ENCODE results near the gene DCAF8.

The DCAF8 gene

GRCh38 chr1:160219062-160219929 lies 43.1 kb downstream of the DCAF8 start:
- Mint-ChIP-seq H3K27ac (peak overlapping the region; percentile 60), H3K4me3 (no peak overlapping the region), H3K36me3 (ENCODE audit: low read depth) (peaks cover 64% of the 10 kb centered on the region), H3K27me3 (ENCODE audit: low read depth, poor library complexity) (no peaks in the 10 kb centered on the region), H3K9me3 (no peaks in the 10 kb centered on the region), H3K4me1 (peaks cover 5% of the 10 kb centered on the region)
- peak; percentile 46 for TF ChIP-seq CTCF (IDR thresholded peaks at IDR 0.05)
- peak; percentile 46 for DNase-seq

- no peak for TF ChIP-seq CTCF (IDR thresholded peaks at IDR 0.05)
- Mint-ChIP-seq H3K27ac (peak overlapping the region; percentile 60), H3K9me3 (no peaks in the 10 kb centered on the region), H3K27me3 (ENCODE audit: low read depth, poor library complexity) (no peaks in the 10 kb centered on the region), H3K36me3 (ENCODE audit: low read depth) (peaks cover 57% of the 10 kb centered on the region), H3K4me3 (no peak overlapping the region), H3K4me1 (peaks cover 5% of the 10 kb centered on the region)
- no peak for DNase-seq
Observed at GRCh38 chr1:160217481-160218051, 44.8 kb downstream of the DCAF8 start.

GRCh38 chr1:160216301-160216700 lies 46.0 kb downstream of the DCAF8 start:
- H3K4me3 Mint-ChIP-seq = no peak overlapping the region
- TF ChIP-seq CTCF (IDR thresholded peaks at IDR 0.05) = no peak
- H3K9me3 Mint-ChIP-seq = no peaks in the 10 kb centered on the region
- H3K27me3 Mint-ChIP-seq (ENCODE audit: low read depth, poor library complexity) = no peaks in the 10 kb centered on the region
- peaks cover 57% of the 10 kb centered on the region for H3K36me3 Mint-ChIP-seq (ENCODE audit: low read depth)
- H3K4me1 Mint-ChIP-seq = peaks cover 9% of the 10 kb centered on the region
- no peak for DNase-seq
- peak overlapping the region; percentile 66 for H3K27ac Mint-ChIP-seq

GRCh38 chr1:160214481-160215140 lies 47.7 kb downstream of the DCAF8 start:
- Mint-ChIP-seq H3K27ac (peak overlapping the region; percentile 15), H3K4me1 (peaks cover 16% of the 10 kb centered on the region), H3K9me3 (no peaks in the 10 kb centered on the region), H3K36me3 (ENCODE audit: low read depth) (peaks cover 48% of the 10 kb centered on the region), H3K4me3 (no peak overlapping the region), H3K27me3 (ENCODE audit: low read depth, poor library complexity) (no peaks in the 10 kb centered on the region)
- DNase-seq = no peak
- TF ChIP-seq CTCF (IDR thresholded peaks at IDR 0.05) = no peak

GRCh38 chr1:160211046-160211790 lies 51.1 kb downstream of the DCAF8 start:
- peak overlapping the region; percentile 24 for H3K27ac Mint-ChIP-seq
- peaks cover 50% of the 10 kb centered on the region for H3K4me1 Mint-ChIP-seq
- H3K4me3 Mint-ChIP-seq = no peak overlapping the region
- DNase-seq = no peak
- H3K36me3 Mint-ChIP-seq (ENCODE audit: low read depth) = peaks cover 32% of the 10 kb centered on the region
- peaks cover 3% of the 10 kb centered on the region for H3K27me3 Mint-ChIP-seq (ENCODE audit: low read depth, poor library complexity)
- no peak for TF ChIP-seq CTCF (IDR thresholded peaks at IDR 0.05)
- no peaks in the 10 kb centered on the region for H3K9me3 Mint-ChIP-seq
